Endometrial microvascular endothelial cells (primary cell): Measurements from ENCODE around the gene PLP2. TPM values are rescaled to one million over a fixed set of nuclear protein-coding genes. Genes with fewer than 3 reads are reported as not detected.

ENCODE experiments used
- in situ Hi-C: cut with HindIII; loops from 2 replicates; pipeline ENCODE4 v1.10.0; 2017; ENCODE audit warnings: low sequenced_read_pairs, low pct_unique_long_range_greater_than_20kb; ENCODE audit errors: inconsistent ontology term
- total RNA-seq: library from RNA; depleted of rRNA; stranded (reverse); fragments of >200 nt; gene quantifications from one replicate; pipeline ENCODE4 v1.2.3, GENCODE V29; 2015; ENCODE audit errors: inconsistent ontology term

PLP2 gene
- total RNA-seq, 1 donor from 2014 or later: 135 TPM

DNA sequence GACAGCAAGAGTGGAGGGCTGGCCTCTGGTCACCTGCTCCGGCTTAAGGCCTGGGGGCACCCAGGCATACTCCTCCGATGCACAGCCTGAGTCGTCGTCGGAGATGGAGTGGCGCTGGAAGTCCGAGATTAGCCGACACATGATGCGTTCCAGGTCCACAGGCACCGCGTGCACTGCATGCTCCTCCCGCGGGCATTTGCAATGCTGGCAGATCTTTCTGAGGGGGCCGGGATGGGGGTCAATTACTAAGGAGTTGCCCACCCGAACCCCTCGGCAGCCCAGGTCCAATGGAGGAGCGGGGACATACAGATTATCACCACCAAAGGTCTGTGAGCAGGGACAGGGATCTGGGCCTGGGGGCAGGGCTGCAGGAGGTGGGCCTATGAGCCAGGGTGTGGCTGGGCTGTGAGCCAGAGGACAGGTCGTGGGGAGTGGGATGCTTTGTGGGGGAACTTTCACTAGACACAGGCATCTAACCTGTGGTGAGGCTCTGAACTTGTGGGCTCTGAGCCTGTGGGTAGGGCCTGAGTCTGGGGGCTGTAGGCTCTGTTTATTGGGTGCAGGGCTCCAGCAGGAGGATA, 12.1 kb downstream of the PLP2 start:
- in situ Hi-C loops: no loop called here

GRCh38 chrX:49184294-49185281, 12.9 kb downstream of the PLP2 start:
- in situ Hi-C loops: no loop called here

DNA sequence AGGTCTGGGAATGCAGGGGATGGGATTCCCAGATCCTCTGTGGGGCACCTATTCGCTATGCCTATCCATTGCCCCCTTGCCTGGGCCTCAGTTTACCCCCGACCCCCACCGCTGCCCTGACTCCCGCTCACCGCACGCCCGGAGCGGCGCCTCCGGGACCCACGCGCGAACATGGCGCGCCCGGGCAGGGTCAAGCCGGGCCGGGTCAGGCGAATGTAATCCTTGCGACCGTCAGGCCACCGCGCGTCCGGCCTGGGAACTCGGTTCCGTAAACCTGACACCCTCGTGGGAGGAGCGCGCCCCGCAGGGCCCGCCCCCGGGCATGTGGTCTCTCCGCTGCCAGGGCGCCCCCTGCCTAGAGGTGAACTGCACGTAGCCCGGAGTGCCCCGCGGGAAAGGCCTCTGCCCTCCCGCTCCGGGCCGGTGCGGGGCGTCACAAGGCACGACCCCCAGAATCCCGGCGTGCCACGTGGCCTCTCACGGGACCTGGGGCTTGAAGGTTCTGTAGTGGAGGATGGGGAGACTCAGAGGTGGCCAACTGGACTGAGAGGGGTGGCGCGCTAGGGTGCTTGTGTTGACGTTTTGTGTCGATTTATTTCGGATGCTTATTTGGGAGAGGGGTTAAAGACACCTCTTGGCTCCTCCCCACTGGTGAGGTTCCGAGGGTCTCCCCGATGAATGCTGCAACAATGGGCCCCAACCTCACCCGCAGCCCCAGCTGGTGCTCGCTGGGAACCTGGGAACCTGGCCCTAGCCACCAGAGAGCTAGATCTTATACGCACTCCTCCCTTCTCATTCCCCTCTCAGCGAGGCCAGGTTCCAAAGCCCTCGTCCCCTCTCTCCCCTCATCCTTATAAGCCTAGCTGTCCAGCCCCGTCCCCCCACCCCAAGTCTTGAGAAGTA, 14.7 kb downstream of the PLP2 start, which contains the start of gene PRICKLE3:
TSS of gene PRICKLE3 (minus strand) at position 249 of the 903 bp plus-strand sequence. CDS start at position 173, 76 bp downstream.
- in situ Hi-C loops: no loop called here

- in situ Hi-C loops: no loop called here
Measured at GRCh38 chrX:49187028-49187394, 15.3 kb downstream of the PLP2 start.

- in situ Hi-C loops: no loop called here
Measured at GRCh38 chrX:49187526-49187925, 15.8 kb downstream of the PLP2 start.

DNA sequence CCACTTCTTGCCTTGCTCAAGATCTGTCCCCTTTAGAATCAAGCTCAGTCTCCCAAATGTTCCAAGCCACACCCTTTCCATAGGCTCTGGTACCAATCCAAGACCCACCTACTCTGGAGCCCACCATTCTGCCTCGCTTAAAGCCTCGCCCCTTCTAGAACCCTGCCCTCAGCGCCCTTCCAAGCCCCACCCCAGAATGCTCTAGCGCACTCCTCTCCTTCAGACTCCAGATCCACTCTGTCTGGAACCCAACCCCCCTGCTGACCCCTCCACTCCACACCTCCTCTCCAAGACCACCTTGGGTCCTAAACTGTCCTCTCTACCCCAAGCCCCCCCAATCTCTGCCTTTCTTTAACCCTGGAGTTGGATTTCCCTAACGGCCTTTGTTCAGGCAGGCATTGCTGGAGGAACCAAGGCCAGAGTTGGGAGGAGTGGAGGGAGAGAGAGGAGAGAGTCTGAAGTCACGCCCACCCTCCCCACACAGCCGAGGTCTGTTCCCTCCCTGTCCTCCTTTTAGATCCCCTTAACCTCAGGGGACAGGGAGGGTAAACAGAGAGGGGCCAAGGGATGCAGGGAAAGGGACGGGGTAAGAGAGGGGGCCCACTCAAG, 16.9 kb downstream of the PLP2 start:
- in situ Hi-C loops: no loop called here

- in situ Hi-C loops: no loop called here
Measured at GRCh38 chrX:49189606-49190005, 17.9 kb downstream of the PLP2 start.

GRCh38 chrX:49190821-49191573, 19.3 kb downstream of the PLP2 start:
- in situ Hi-C loops: no loop called here

DNA sequence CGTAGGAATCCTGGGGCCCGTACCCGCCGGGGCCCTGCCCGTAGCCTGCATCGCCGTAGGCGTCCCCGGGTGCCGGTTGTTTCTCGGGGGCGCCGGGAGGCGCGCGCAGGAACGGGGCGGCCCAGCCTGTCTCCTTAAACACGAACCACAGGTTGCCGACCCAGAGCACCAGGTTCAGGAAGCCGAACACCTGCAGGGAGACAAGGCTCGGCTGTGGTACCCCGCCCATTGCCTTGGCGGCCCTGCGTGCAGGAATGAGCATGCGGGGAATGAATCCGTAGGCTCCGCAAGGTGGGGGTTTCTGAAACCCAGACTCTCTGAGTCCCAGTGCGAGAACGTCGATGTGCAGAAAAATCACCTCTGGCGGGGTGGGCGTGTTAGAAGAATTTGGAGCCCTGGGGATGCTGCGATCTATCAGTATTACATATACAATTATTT, 19.9 kb downstream of the PLP2 start:
- in situ Hi-C loops: no loop called here

DNA sequence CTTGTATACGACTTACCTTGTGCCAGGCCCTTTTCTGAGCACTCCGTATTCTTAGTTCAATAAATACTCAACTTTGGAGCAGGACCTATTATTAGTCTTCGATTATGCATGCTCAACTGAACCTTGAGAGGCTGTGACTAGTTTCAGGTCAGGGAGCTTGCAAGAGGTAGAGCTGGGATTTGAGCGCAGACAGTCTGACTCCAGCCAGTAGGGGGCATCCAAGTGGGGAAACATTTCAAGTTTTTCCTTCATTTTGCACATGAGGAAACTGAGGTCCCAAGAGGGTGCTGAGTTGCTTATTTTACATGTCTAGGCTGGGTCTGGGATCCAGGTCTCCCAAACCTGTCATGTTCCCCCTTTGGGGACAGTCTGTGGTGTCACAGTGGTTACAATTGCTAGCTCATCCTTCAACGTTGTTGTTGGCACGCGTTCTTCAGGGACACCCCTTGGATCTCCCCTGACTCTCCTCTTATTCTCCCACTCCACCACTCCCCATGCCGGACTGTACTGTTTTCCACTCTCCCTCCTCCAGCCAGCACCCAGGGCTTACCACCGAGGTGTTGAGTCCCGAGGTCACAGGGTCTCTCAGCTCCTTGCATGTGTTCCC, 21.1 kb downstream of the PLP2 start:
- in situ Hi-C loops: no loop called here

- in situ Hi-C loops: no loop called here
Measured at GRCh38 chrX:49193542-49193964, 21.9 kb downstream of the PLP2 start.

DNA sequence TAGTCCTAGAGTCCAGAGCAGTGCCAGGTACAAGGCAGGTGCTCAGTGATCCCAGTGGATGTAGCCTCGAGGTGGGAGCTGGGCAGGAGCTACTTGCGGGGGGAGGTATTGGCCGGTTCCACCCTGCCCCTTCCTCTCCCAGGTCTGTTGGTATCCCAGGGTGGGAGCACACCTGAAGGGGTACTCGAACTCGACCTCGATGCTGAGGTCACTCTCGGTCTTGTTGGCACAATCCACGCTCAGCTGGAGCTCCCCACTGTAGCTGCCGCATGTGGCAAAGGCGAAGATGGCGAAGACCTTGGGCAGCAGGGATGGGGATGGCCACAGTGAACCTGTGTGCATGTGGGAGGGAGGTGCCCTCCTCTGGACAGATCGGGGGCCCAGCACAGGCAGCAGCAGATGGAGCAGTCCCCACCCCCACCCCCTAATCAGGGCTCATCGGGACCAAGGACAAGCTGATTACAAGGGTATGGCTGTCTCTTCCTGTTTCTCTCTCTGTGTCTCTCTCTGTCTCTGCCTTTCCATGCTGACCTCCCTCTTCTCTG, 25.9 kb downstream of the PLP2 start:
- in situ Hi-C loops: no loop called here

- in situ Hi-C loops: no loop called here
Measured at GRCh38 chrX:49198540-49199314, 27.0 kb downstream of the PLP2 start.

GRCh38 chrX:49199315-49199595, 27.6 kb downstream of the PLP2 start:
- in situ Hi-C loops: no loop called here

DNA sequence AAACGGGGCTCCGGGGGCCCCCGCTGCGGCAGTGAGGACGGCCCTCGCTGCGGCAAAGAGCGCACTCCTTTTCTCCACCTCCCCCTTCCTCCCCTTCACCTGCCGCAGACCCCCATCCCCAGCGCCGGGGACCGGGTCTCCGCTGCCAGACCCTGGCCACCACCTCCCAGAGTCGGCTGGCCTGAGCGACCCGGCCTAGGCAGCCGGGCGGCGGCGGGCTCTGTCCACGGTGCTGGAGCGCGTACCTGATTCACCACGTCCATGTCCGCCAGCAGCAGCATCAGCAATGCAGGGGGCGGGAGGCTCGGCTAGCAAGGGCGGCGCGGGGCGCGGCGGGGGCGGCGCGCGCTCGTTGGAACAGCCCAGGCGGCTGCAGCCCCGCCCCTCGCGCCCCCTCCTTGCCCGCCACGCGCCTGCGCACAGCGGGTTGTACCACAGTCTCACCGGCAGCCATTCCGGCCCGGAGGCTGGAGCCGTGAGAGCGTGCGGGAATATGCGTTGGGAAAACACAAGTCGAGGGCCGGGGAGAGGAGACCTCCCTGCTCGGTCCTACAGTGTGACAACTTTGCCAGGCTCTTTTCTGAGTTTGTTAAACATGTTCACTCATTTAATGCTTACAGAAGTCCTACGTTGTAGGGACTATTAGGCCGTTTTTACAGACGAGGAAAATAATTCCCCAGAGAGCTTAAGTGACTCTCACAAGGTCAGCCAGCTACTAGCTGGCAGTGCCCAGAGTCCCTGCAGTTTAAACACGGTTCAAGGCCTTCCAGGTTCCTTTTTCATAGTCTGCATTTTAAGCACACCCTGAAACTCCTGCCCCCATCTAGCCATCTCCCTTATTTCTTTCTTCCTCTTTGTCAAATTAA, 28.4 kb downstream of the PLP2 start, which contains the start of gene SYP:
TSS of gene SYP (minus strand) at position 288 of the 866 bp plus-strand sequence. CDS start at position 281, 7 bp downstream.
- in situ Hi-C loops: no loop called here

DNA sequence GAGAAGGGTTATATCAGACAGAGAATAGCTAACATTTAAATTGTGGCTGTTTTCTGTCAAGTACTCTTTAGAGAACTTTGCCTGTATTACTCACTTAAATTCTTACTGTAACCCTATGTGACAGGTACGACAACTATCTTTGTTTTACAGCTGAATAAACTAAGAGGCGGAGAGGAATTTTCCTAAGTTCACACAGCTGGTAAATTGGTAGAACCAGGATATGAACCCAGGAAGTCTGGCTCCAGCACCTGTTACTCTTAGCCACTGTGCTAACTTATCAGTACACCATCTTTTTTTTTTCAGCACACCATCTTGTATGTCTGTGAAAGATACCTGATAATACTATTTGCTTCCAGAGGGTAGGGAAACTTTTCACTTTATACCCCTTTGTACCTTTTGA, 30.3 kb downstream of the PLP2 start:
- in situ Hi-C loops: no loop called here
